GM21717 (cell line): ENCODE measurements around the gene SERP2.
"Not testable (repeated sequence)": the region's sequence is repeated elsewhere in the genome, so short reads cannot be mapped to it uniquely, and the experiment has no call there.

ENCODE experiments used
- ATAC-seq: cut with Tn5 transposase; IDR thresholded peaks from one replicate; pipeline ENCODE4 v1.9.1; 2021; ENCODE audit warnings: mild to moderate bottlenecking, moderate library complexity; ENCODE audit not compliant: unreplicated experiment

The SERP2 gene

GRCh38 chr13:44373601-44374347, at the start of gene SERP2:
Gene SERP2, plus strand, starts transcription at chr13:44373824. Its CDS starts 202 bp downstream, at chr13:44374026.
- no peak for ATAC-seq

- ATAC-seq = no peak
Measured at GRCh38 chr13:44326961-44327360, 46.7 kb upstream of the SERP2 start.

GRCh38 chr13:44329041-44329440, 44.6 kb upstream of the SERP2 start:
- not testable (repeated sequence) for ATAC-seq

GRCh38 chr13:44329909-44330545, 43.6 kb upstream of the SERP2 start:
- ATAC-seq = no peak

GRCh38 chr13:44331446-44331845, 42.2 kb upstream of the SERP2 start:
- ATAC-seq = no peak

GRCh38 chr13:44331912-44332851, 41.4 kb upstream of the SERP2 start:
- no peak for ATAC-seq

GRCh38 chr13:44333950-44334655, 39.5 kb upstream of the SERP2 start:
- ATAC-seq = no peak

GRCh38 chr13:44334751-44335150, 38.9 kb upstream of the SERP2 start:
- ATAC-seq = no peak

- no peak for ATAC-seq
Measured at GRCh38 chr13:44336934-44337333, 36.7 kb upstream of the SERP2 start.

GRCh38 chr13:44337581-44337980, 36.0 kb upstream of the SERP2 start:
- ATAC-seq = no peak

GRCh38 chr13:44340508-44340907, 33.1 kb upstream of the SERP2 start:
- no peak for ATAC-seq

- no peak for ATAC-seq
Measured at GRCh38 chr13:44342741-44343140, 30.9 kb upstream of the SERP2 start.

- no peak for ATAC-seq
Measured at GRCh38 chr13:44346534-44346933, 27.1 kb upstream of the SERP2 start.

- no peak for ATAC-seq
Measured at GRCh38 chr13:44347301-44347700, 26.3 kb upstream of the SERP2 start.

- no peak for ATAC-seq
Measured at GRCh38 chr13:44347949-44348348, 25.7 kb upstream of the SERP2 start.

GRCh38 chr13:44350775-44351504, 22.7 kb upstream of the SERP2 start:
- no peak for ATAC-seq

GRCh38 chr13:44351505-44351854, 22.1 kb upstream of the SERP2 start:
- ATAC-seq = no peak

GRCh38 chr13:44352202-44352601, 21.4 kb upstream of the SERP2 start:
- no peak for ATAC-seq

GRCh38 chr13:44352671-44353070, 21.0 kb upstream of the SERP2 start:
- no peak for ATAC-seq

- no peak for ATAC-seq
Measured at GRCh38 chr13:44354331-44354730, 19.3 kb upstream of the SERP2 start.
